Hepatocyte (in vitro differentiated cells): Measurements from ENCODE around the gene NEMF.

ENCODE experiments used
- CTCF ChIP-seq: fragments of 200-600 bp; sonication (generic); IDR thresholded peaks from 2 replicates; pipeline ENCODE4 v1.5.1; 2016; ENCODE audit warnings: antibody characterized with exemption, mild to moderate bottlenecking; ENCODE audit not compliant: poor library complexity
- EZH2 ChIP-seq: fragments of 200-600 bp; sonication (generic); IDR thresholded peaks from 2 replicates; pipeline ENCODE4 v1.6.1; 2016; ENCODE audit warnings: antibody characterized with exemption, mild to moderate bottlenecking, borderline replicate concordance
- EZH2phosphoT487 ChIP-seq: fragments of 200-600 bp; sonication (generic); IDR thresholded peaks from one replicate; pipeline ENCODE4 v1.6.1; 2018; ENCODE audit warnings: antibody characterized with exemption, mild to moderate bottlenecking, low read depth, moderate library complexity; ENCODE audit not compliant: unreplicated experiment, severe bottlenecking

GRCh38 chr14:49892636-49893308 is 40.2 kb upstream of the NEMF start, which contains the start of gene ARF6:
- TF ChIP-seq EZH2 (no peak), CTCF (no peak), EZH2phosphoT487 (no peak)
